HepG2 (cell line): ENCODE measurements around the gene CHCHD6. TPM values are rescaled to one million over a fixed set of nuclear protein-coding genes. Genes with fewer than 3 reads are reported as not detected.

ENCODE experiments used
- AGO2 ChIP-seq: fragments of 200-400 bp; formaldehyde crosslinking; optimal IDR thresholded peaks from 2 replicates; pipeline ENCODE3; 2017; ENCODE audit warnings: mild to moderate bottlenecking, low read depth, low read length, moderate library complexity
- CHCHD3 ChIP-seq: sonication (generic); formaldehyde crosslinking; IDR thresholded peaks from 2 replicates; pipeline ENCODE4 v1.8.0; 2022; ENCODE audit warnings: mild to moderate bottlenecking, missing genetic modification reagents, moderate library complexity
- FOXK1 ChIP-seq: sonication (generic); formaldehyde crosslinking; IDR thresholded peaks from 2 replicates; pipeline ENCODE4 v1.4.0; 2020; ENCODE audit warnings: low read depth, missing genetic modification reagents, borderline replicate concordance
- HDAC1 ChIP-seq: sonication (generic); formaldehyde crosslinking; IDR thresholded peaks from 2 replicates; pipeline ENCODE4 v1.5.1; 2020; ENCODE audit warnings: mild to moderate bottlenecking, missing genetic modification reagents
- HNF4A ChIP-seq: sonication (generic); formaldehyde crosslinking; IDR thresholded peaks from 2 replicates; pipeline ENCODE4 v1.4.0; 2020; ENCODE audit warnings: missing genetic modification reagents
- HNRNPL ChIP-seq: fragments of 200-400 bp; formaldehyde crosslinking; IDR thresholded peaks from 2 replicates; pipeline ENCODE4 v1.6.1; 2017; ENCODE audit warnings: mild to moderate bottlenecking, low read depth, low read length
- KDM5B ChIP-seq: sonication (generic); formaldehyde crosslinking; IDR thresholded peaks from 2 replicates; pipeline ENCODE4 v1.4.0; 2020; ENCODE audit warnings: missing genetic modification reagents, mild to moderate bottlenecking, borderline replicate concordance
- KLF12 ChIP-seq: sonication (generic); formaldehyde crosslinking; IDR thresholded peaks from 2 replicates; pipeline ENCODE4 v1.4.0; 2020; ENCODE audit warnings: missing genetic modification reagents, borderline replicate concordance
- NCOA2 ChIP-seq: sonication (generic); formaldehyde crosslinking; IDR thresholded peaks from 2 replicates; pipeline ENCODE4 v1.8.0; 2022; ENCODE audit warnings: inconsistent platforms
- NR2F2 ChIP-seq: IDR thresholded peaks from 2 replicates; pipeline ENCODE4 v1.6.1; 2012; ENCODE audit warnings: low read depth, inconsistent platforms, borderline replicate concordance
- RAD51 ChIP-seq: fragments of 450-650 bp; IDR thresholded peaks from 2 replicates; pipeline ENCODE4 v1.6.1; 2016; ENCODE audit warnings: borderline replicate concordance
- RBFOX2 ChIP-seq: fragments of 200-400 bp; formaldehyde crosslinking; IDR thresholded peaks from 2 replicates; pipeline ENCODE4 v1.6.1; 2017; ENCODE audit warnings: low read depth, mild to moderate bottlenecking, low read length
- SP2 ChIP-seq: sonication (generic); formaldehyde crosslinking; IDR thresholded peaks from 2 replicates; pipeline ENCODE4 v1.5.1; 2020; ENCODE audit warnings: mild to moderate bottlenecking, missing genetic modification reagents
- ZBTB2 ChIP-seq: sonication (generic); formaldehyde crosslinking; IDR thresholded peaks from 2 replicates; pipeline ENCODE4 v1.8.0; 2022; ENCODE audit warnings: low read depth, missing genetic modification reagents
- ZNF12 ChIP-seq: sonication (generic); formaldehyde crosslinking; IDR thresholded peaks from 2 replicates; pipeline ENCODE4 v1.5.0; 2020; ENCODE audit warnings: missing genetic modification reagents
- ZNF232 ChIP-seq: sonication (generic); formaldehyde crosslinking; IDR thresholded peaks from 2 replicates; pipeline ENCODE4 v1.4.0; 2020; ENCODE audit warnings: missing genetic modification reagents, borderline replicate concordance
- ZNF781 ChIP-seq: sonication (generic); formaldehyde crosslinking; IDR thresholded peaks from 2 replicates; pipeline ENCODE4 v1.5.1; 2020; ENCODE audit warnings: borderline replicate concordance, mild to moderate bottlenecking, missing genetic modification reagents; ENCODE audit errors: not compliant biosample characterization
- polyA plus RNA-seq, 8 experiments: library from polyadenylated mRNA; depleted of rRNA in 3 of 8; stranded (reverse) in 7 of 8; unstranded in 1 of 8; fragments of >200 nt; fragmentation: Illumina TruSeq in 4 of 8; extraction: Trizol in 4 of 8; gene quantifications; 2 replicates each; pipeline versions ENCODE4 v1.2.1 to v1.2.3, GENCODE V29; 2011 to 2016; ENCODE audit warnings: low read depth in 4 of 8, missing spikeins in 1 of 8, mixed read lengths in 1 of 8; ENCODE audit not compliant: insufficient read depth in 1 of 8
- total RNA-seq, 5 experiments: library from RNA; depleted of rRNA; stranded (reverse); fragments of >200 nt; fragmentation: Illumina TruSeq; extraction: Trizol; gene quantifications; 2 replicates each; pipeline ENCODE4 v1.2.3, GENCODE V29; 2016; ENCODE audit warnings: low read depth in 1 of 5
- TF ChIP-seq, protein P1 (sequence below): sonication (generic); formaldehyde crosslinking; IDR thresholded peaks from 2 replicates; pipeline ENCODE4 v1.9.0; 2021; ENCODE audit warnings: missing genetic modification reagents, borderline replicate concordance
- TF ChIP-seq, protein P2 (sequence below): sonication (generic); formaldehyde crosslinking; IDR thresholded peaks from 2 replicates; pipeline ENCODE4 v1.5.1; 2020; ENCODE audit warnings: mild to moderate bottlenecking, moderate library complexity, missing genetic modification reagents
- TF ChIP-seq, protein P3 (sequence below): sonication (generic); formaldehyde crosslinking; IDR thresholded peaks from 2 replicates; pipeline ENCODE4 v1.5.0; 2020; ENCODE audit warnings: missing genetic modification reagents, mild to moderate bottlenecking, borderline replicate concordance
- TF ChIP-seq, protein P4 (sequence below): sonication (generic); formaldehyde crosslinking; IDR thresholded peaks from 2 replicates; pipeline ENCODE4 v1.4.0; 2020; ENCODE audit warnings: missing genetic modification reagents

Gene CHCHD6
- total and polyA plus RNA-seq, 2 of the 13 experiments (the other 11 are each of a cell fraction or from before 2014, with no cell fraction given): 20.3 to 20.8 TPM

DNA sequence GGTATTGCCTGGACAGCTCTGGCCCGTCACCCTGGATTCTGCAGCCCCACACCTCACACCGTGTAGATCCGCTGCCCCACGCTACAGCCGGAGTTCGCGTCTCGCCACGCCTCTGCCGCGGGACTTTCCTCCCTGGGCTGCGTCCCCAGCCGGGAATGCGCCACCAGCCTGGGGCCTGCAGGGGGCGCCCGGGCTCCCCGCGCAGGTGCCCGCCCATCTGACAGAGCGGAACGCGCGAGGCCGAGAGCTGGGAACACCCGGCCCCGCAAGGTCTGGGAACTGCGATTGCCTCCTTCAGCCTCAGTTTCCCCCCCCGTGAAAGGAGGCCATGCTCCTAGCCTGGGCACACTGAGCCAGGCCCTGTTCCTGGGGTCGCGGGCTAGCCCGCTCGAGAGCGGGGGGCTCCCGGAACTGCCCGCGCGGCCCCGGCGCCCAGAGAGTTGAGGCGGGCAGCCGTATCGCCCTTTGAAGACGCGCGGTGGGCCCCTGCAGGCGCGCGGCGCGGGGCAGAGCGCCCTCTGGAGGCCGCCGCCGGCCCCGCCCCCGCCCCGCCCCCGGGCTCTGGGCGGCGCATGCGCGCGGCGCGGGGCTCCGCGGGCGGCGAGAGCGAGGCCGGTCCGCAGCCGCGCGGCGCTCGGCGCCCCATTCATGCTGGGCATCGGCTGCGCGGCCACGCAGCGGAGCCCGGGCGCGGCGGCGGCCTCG lies 278.6 kb downstream of the CHCHD6 start, which contains the start of gene PLXNA1 (continued):
- TF ChIP-seq NR2F2 (no peak), ZNF12 (peak; percentile 64; the same call in 1 of the 2 replicates), RBFOX2 (peak; percentile 61), NCOA2 (CRISPR knock-in tag) (no peak), AGO2 (peak; percentile 35), HDAC1 (CRISPR knock-in tag) (peak; percentile 88), ZBTB2 (CRISPR knock-in tag) (no peak), ZNF232 (CRISPR knock-in tag) (no peak), HNF4A (peak; percentile 22; the same call in 1 of the 2 replicates), RAD51 (no peak), ZNF781 (CRISPR knock-in tag) (peak; percentile 78), KDM5B (CRISPR knock-in tag) (peak; percentile 92), HNRNPL (no peak), FOXK1 (no peak), SP2 (CRISPR knock-in tag) (peak; percentile 31; the same call in 1 of the 2 replicates), CHCHD3 (no peak), KLF12 (CRISPR knock-in tag) (0 out of 2 replicates have a peak, but pooled peaks have one; percentile 18)
- TF ChIP-seq, protein P1, sequence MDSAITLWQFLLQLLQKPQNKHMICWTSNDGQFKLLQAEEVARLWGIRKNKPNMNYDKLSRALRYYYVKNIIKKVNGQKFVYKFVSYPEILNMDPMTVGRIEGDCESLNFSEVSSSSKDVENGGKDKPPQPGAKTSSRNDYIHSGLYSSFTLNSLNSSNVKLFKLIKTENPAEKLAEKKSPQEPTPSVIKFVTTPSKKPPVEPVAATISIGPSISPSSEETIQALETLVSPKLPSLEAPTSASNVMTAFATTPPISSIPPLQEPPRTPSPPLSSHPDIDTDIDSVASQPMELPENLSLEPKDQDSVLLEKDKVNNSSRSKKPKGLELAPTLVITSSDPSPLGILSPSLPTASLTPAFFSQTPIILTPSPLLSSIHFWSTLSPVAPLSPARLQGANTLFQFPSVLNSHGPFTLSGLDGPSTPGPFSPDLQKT (CRISPR knock-in tag): no peak
- TF ChIP-seq, protein P2, sequence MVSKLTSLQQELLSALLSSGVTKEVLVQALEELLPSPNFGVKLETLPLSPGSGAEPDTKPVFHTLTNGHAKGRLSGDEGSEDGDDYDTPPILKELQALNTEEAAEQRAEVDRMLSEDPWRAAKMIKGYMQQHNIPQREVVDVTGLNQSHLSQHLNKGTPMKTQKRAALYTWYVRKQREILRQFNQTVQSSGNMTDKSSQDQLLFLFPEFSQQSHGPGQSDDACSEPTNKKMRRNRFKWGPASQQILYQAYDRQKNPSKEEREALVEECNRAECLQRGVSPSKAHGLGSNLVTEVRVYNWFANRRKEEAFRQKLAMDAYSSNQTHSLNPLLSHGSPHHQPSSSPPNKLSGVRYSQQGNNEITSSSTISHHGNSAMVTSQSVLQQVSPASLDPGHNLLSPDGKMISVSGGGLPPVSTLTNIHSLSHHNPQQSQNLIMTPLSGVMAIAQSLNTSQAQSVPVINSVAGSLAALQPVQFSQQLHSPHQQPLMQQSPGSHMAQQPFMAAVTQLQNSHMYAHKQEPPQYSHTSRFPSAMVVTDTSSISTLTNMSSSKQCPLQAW (CRISPR knock-in tag): peak; percentile 34; the same call in 1 of the 2 replicates
- TF ChIP-seq, protein P3, sequence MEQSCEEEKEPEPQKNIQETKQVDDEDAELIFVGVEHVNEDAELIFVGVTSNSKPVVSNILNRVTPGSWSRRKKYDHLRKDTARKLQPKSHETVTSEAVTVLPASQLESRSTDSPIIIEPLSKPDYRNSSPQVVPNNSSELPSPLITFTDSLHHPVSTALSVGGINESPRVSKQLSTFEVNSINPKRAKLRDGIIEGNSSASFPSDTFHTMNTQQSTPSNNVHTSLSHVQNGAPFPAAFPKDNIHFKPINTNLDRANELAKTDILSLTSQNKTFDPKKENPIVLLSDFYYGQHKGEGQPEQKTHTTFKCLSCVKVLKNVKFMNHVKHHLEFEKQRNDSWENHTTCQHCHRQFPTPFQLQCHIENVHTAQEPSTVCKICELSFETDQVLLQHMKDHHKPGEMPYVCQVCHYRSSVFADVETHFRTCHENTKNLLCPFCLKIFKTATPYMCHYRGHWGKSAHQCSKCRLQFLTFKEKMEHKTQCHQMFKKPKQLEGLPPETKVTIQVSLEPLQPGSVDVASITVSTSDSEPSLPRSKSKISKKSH (CRISPR knock-in tag): no peak
- TF ChIP-seq, protein P4, sequence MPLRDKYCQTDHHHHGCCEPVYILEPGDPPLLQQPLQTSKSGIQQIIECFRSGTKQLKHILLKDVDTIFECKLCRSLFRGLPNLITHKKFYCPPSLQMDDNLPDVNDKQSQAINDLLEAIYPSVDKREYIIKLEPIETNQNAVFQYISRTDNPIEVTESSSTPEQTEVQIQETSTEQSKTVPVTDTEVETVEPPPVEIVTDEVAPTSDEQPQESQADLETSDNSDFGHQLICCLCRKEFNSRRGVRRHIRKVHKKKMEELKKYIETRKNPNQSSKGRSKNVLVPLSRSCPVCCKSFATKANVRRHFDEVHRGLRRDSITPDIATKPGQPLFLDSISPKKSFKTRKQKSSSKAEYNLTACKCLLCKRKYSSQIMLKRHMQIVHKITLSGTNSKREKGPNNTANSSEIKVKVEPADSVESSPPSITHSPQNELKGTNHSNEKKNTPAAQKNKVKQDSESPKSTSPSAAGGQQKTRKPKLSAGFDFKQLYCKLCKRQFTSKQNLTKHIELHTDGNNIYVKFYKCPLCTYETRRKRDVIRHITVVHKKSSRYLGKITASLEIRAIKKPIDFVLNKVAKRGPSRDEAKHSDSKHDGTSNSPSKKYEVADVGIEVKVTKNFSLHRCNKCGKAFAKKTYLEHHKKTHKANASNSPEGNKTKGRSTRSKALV (CRISPR knock-in tag): peak; percentile 17; the same call in 1 of the 2 replicates
